Endometrial microvascular endothelial cells (primary cell): ENCODE measurements around the gene RERE. TPM values are rescaled to one million over a fixed set of nuclear protein-coding genes. Genes with fewer than 3 reads are reported as not detected.

Source experiments
- in situ Hi-C: cut with HindIII; loops from 2 replicates; pipeline ENCODE4 v1.10.0; 2017; ENCODE audit warnings: low sequenced_read_pairs, low pct_unique_long_range_greater_than_20kb; ENCODE audit errors: inconsistent ontology term
- total RNA-seq: library from RNA; depleted of rRNA; stranded (reverse); fragments of >200 nt; gene quantifications from one replicate; pipeline ENCODE4 v1.2.3, GENCODE V29; 2015; ENCODE audit errors: inconsistent ontology term

RERE gene
- total RNA-seq, 1 donor from 2014 or later = 16.5 TPM

DNA sequence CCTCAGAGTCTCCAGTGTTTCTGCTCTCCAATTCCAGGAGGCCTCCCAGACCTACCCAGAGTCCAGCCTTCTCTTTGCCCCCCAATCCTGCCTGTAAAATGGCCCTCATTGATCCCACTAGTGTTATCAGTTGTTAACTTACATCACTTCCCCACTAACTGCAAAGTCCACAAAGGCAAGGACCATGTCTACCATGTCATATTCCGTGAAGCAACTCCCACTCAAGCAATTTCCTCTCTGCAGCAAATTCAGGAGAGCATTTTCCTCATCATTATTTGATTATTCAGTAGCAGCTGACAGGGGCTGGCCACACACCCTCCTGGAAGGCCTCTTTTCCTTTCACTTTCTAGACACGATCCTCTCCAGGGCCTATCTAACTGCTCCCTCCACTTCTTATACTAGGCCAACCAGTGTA, 153.5 kb downstream of the RERE start:
- in situ Hi-C loops = loop anchor here (25.0 kb wide), 2 partner anchors 102 to 252 kb away; no protein-coding TSS in a partner anchor

DNA sequence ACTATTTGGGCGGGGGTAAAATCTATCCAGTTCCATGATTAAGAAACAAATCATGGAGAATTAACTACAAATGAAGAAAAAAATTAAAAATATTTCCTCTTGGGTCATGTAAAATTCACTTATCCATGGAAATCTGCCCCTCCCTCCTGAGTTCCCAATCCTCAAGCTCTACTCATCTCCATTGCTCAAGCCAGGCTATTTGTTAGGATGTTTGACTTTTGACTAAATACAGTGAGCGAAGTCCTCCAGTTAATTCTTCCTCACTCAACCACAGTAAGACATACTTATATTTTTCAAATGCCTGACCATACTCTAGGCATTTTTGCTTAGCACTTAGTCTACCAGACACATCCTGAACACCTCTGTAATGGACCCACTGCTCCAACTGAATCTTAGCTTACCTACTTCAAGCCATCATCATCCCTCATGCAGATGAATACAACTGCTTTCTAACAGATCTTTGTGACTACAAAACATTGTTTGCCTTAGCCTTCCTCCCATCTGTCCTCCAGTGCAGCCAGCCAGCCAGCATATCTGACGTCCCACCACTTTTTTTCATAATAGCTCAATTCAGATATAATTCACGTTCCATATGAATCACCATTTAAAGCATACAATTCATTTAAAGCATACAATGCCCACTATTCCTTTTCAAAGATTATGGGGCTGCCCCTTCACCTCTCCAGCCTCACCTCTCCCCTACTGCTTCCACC, 154.2 kb downstream of the RERE start:
- in situ Hi-C loops = loop anchor here (25.0 kb wide), 2 partner anchors 101 to 251 kb away; no protein-coding TSS in a partner anchor

DNA sequence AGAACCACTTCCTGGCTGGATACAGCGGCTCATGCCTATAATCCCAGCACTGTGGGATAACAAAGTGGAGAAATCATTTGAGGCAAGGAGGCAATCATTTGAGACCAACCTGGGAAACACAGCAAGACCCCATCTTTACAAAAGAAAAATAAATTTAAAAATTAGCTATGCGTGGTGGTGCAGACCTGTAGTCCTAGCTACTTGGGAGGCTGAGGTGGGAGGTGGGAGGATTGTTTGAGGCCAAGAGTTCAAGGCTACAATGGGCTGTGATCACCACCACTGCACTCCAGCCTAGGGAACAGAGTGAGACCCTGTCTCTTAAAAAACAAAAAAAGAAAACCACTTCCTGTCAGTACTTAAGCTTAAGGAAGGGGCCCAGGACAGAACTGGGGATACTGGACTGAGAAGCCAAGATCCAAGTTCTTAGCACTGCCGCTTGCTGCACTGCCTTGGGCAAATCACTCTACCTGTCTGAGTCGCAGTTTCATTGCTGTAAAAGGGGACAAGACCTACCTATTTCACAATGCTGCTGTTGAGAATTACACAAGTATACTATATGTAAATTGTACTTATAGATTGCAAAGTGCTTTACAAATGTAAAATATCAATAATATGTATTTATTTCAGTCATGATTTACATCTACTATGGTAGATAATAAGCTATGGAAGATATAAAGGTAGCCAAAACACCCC, 154.9 kb downstream of the RERE start:
- in situ Hi-C loops = loop anchor here (25.0 kb wide), 2 partner anchors 100 to 250 kb away; no protein-coding TSS in a partner anchor

DNA sequence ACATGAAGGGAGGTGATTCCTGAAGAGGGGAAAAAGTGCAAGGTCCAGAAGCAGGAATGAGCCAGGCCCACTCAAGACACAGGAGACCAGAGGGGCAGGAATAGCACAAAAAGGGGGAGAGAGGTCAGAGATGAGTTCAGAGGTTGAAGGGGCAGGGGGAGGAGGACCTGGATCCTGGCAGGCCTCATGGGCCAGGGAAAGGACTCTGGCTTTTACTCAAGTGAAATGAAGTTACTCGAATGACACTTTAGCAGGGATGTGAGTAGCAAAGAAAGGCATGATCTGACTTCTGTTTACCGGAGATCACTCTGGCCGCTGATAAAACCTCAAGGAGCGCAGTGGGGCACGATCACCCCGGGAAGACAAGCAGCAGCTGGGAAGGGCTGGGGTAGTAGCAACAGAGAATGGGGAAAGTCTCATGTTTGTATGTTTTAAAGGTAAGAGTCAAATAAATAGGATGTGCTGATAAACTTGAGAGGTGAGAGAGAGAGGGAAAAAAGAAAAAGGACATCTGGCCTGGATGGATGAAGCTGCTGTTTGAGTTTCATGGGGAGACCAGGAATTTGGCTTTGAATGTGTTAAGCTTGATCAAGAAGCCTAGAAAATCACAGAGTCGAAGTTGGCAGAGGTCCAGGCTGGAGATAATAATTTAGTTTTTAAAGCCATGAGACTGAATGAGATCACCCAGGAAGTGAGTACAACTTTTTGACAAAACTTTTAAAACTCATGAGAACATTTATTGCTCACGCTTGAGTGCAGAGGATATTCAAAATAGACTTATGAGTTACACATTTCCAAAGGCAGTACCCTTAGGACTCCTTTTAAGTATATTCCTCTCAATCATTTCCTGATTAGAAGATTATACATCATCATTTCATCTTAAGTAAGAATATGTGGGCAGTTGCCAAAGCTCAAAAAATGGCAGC, 156.0 kb downstream of the RERE start:
- in situ Hi-C loops = loop anchor here (25.0 kb wide), 2 partner anchors 99 to 249 kb away; no protein-coding TSS in a partner anchor

DNA sequence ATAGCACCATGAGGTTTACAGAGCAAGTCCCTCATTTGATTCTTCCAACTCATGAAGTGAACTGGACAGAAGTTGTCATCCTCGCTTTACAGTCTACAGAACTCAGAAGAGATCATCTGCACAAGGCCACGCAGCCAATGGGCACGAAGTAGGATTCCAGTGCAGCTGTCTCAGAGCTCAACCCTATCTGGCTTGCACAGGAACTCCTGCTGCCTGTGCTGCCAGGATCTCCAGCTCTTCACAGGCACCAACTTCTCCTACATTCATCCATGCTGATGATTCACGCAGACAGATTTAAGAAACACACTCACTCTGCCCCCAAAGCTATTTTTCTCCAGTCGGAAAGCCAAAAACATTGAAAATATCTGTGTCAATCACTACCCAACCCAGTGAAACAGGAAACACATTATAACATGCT, 157.0 kb downstream of the RERE start:
- in situ Hi-C loops = loop anchor here (25.0 kb wide), 2 partner anchors 98 to 248 kb away; no protein-coding TSS in a partner anchor

- in situ Hi-C loops = loop anchor here (25.0 kb wide), 2 partner anchors 97 to 247 kb away; no protein-coding TSS in a partner anchor
Measured at GRCh38 chr1:8659593-8659992, 157.8 kb downstream of the RERE start.

GRCh38 chr1:8653878-8654277, 163.6 kb downstream of the RERE start:
- in situ Hi-C loops = loop anchor here (25.0 kb wide), 2 partner anchors 92 to 242 kb away; no protein-coding TSS in a partner anchor

- in situ Hi-C loops = loop anchor here (25.0 kb wide), 2 partner anchors 90 to 240 kb away; no protein-coding TSS in a partner anchor
Measured at GRCh38 chr1:8652467-8653046, 164.9 kb downstream of the RERE start.

GRCh38 chr1:8651962-8652361, 165.5 kb downstream of the RERE start:
- in situ Hi-C loops = loop anchor here (25.0 kb wide), 2 partner anchors 90 to 240 kb away; no protein-coding TSS in a partner anchor

GRCh38 chr1:8651236-8651890, 166.1 kb downstream of the RERE start:
- in situ Hi-C loops = loop anchor here (25.0 kb wide), 2 partner anchors 89 to 239 kb away; no protein-coding TSS in a partner anchor

- in situ Hi-C loops = loop anchor here (25.0 kb wide), 2 partner anchors 88 to 238 kb away; no protein-coding TSS in a partner anchor
Measured at GRCh38 chr1:8649875-8650274, 167.6 kb downstream of the RERE start.

- in situ Hi-C loops = no loop called here
Measured at GRCh38 chr1:8649027-8649426, 168.4 kb downstream of the RERE start.

DNA sequence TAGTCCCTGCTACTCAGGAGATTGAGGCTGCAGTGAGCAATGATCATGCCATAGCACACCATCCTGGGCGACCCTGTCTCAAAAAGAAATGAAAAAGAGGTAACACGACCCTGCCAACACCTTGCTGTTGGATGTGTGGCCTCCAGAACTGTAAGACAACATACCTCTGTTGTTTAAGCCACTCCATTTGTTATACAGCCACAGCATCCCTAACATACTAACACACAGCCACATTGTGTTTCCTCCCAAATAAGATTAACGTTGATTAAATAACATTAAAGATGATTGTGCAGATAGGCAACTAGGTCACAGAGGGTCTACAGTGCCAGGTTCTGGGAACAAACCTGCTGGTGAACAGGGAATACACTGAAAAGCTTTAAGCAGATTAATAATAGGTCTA, 170.4 kb downstream of the RERE start:
- in situ Hi-C loops = no loop called here

GRCh38 chr1:8646189-8646588, 171.3 kb downstream of the RERE start:
- in situ Hi-C loops = no loop called here

- in situ Hi-C loops = no loop called here
Measured at GRCh38 chr1:8643542-8644536, 173.6 kb downstream of the RERE start.

DNA sequence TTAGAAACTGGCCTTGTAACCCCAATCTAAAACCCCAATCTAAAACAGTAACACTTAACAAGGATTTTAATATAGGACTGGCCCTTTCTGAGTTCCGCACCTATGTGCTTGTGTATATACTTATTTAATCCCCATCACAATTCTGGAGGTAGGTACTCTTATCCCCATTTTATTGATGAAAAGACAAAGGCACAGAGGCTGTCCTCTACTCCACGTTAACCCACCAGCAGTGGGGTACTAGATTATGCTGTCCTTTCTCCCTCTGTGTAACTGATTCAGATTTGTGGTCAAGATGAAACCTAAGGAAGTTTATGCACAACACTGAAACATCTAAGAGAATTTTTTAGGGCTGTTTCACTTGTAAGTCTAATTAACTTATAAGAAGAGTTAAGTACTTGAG, 175.3 kb downstream of the RERE start:
- in situ Hi-C loops = no loop called here
